NCI-H2029 treated with DMSO at 0.1 percent for 48 hours (cell line): ENCODE results near the gene DPYSL5.
A peak's percentile ranks its signal among the peaks of the same experiment; 100 is the strongest.
"Not testable (repeated sequence)": the region's sequence is repeated elsewhere in the genome, so short reads cannot be mapped to it uniquely, and the experiment has no call there.

Experiments used
- DNase-seq: peaks from one replicate; lab custom pipeline; 2025; lab: John Stamatoyannopoulos, UW

The DPYSL5 gene

GRCh38 chr2:26847655-26848335, at the start of gene DPYSL5:
Gene DPYSL5, plus strand, starts transcription at chr2:26848132. Its CDS starts 50,368 bp downstream, at chr2:26898500.
- no peak for DNase-seq

- no peak for DNase-seq
Measured at GRCh38 chr2:26801328-26801727, 46.6 kb upstream of the DPYSL5 start.

GRCh38 chr2:26801796-26802195, 46.1 kb upstream of the DPYSL5 start:
- DNase-seq: no peak

GRCh38 chr2:26805241-26805676, 42.7 kb upstream of the DPYSL5 start:
- DNase-seq: no peak

GRCh38 chr2:26807788-26808460, 40.0 kb upstream of the DPYSL5 start:
- DNase-seq: no peak

- no peak for DNase-seq
Measured at GRCh38 chr2:26809211-26809610, 38.7 kb upstream of the DPYSL5 start.

- no peak for DNase-seq
Measured at GRCh38 chr2:26809876-26810577, 37.9 kb upstream of the DPYSL5 start.

- DNase-seq: no peak
Measured at GRCh38 chr2:26811261-26811660, 36.7 kb upstream of the DPYSL5 start.

GRCh38 chr2:26811791-26812694, 35.9 kb upstream of the DPYSL5 start:
- no peak for DNase-seq

- DNase-seq: no peak
Measured at GRCh38 chr2:26812731-26813130, 35.2 kb upstream of the DPYSL5 start.

- DNase-seq: not testable (repeated sequence)
Measured at GRCh38 chr2:26814072-26814765, 33.7 kb upstream of the DPYSL5 start.

GRCh38 chr2:26816893-26817292, 31.0 kb upstream of the DPYSL5 start:
- DNase-seq: peak; percentile 30

GRCh38 chr2:26818255-26818654, 29.7 kb upstream of the DPYSL5 start:
- DNase-seq: no peak

- no peak for DNase-seq
Measured at GRCh38 chr2:26818972-26819371, 29.0 kb upstream of the DPYSL5 start.

GRCh38 chr2:26820932-26821331, 27.0 kb upstream of the DPYSL5 start:
- no peak for DNase-seq

GRCh38 chr2:26822877-26823276, 25.1 kb upstream of the DPYSL5 start:
- no peak for DNase-seq

- no peak for DNase-seq
Measured at GRCh38 chr2:26838121-26838906, 9.6 kb upstream of the DPYSL5 start.

GRCh38 chr2:26840937-26841610, 6.9 kb upstream of the DPYSL5 start:
- DNase-seq: no peak

- no peak for DNase-seq
Measured at GRCh38 chr2:26843041-26843440, 4.9 kb upstream of the DPYSL5 start.

- no peak for DNase-seq
Measured at GRCh38 chr2:26845021-26845420, 2.9 kb upstream of the DPYSL5 start.
